ENCODE measurements around the gene C2orf69. TPM values are rescaled to one million over a fixed set of nuclear protein-coding genes. Genes with fewer than 3 reads are reported as not detected.
"Not testable (repeated sequence)": the region's sequence is repeated elsewhere in the genome, so short reads cannot be mapped to it uniquely, and the experiment has no call there.

C2orf69 gene
- total RNA-seq, 2 experiments from 2014 or later = 17.9 to 18.9 TPM

DNA sequence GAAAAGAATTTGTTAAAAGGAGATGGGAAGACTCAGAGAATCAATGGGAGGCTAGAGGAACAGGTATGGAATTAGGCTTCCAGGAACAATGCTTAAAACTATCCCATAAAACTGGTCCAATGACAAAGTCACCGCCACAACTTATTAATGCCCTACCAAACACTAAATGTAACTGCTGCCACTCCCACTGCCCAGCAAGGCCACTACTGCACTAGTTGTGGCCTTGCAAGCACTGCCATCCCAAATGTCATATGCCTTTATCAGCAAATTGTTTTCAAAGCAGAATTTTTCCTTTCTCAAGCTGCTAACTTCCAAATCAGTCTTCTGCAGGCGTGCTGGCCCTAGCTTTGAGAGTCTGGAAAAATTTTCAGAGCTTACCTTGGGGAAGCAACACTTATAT is 14.5 kb upstream of the C2orf69 start:
- DNase-seq = no peak
- intact Hi-C loops (cut with micrococcal nuclease) = no loop called here
- Mint-ChIP-seq H3K27me3 (no peaks in the 10 kb centered on the region), H3K4me3 (no peak overlapping the region), H3K9me3 (no peaks in the 10 kb centered on the region), H3K36me3 (no peaks in the 10 kb centered on the region), H3K4me1 (ENCODE audit: low read depth) (no peaks in the 10 kb centered on the region), H3K27ac (no peak overlapping the region)
- ChIA-PET CTCF (no interaction called here), POLR2A (no interaction called here)

DNA sequence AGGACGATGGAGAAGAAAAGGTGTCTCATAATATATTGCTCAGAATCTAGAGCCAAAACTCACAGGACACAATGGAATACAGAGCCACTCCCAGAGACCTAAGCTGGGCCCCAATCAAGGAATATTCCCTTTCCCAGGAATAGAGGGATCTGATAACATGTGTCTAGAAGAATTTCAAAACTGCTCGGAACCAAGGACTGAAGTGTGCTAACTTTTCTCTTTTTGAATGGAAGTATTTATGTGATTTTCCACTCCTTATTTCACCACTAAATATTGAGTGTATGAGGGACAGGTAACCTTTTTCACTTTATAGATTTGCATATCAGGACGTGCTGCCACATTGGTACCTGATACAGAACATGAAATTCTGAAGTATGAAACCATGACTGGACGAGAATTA is 9.2 kb upstream of the C2orf69 start:
- H3K4me1 Mint-ChIP-seq (ENCODE audit: low read depth) = no peaks in the 10 kb centered on the region
- H3K27me3 Mint-ChIP-seq = peaks cover 3% of the 10 kb centered on the region
- ChIA-PET CTCF (no interaction called here), POLR2A (no interaction called here)
- no peaks in the 10 kb centered on the region for H3K9me3 Mint-ChIP-seq
- no peaks in the 10 kb centered on the region for H3K36me3 Mint-ChIP-seq
- intact Hi-C loops (cut with micrococcal nuclease) = no loop called here
- no peak for DNase-seq
- no peak overlapping the region for H3K4me3 Mint-ChIP-seq
- H3K27ac Mint-ChIP-seq = no peak overlapping the region

DNA sequence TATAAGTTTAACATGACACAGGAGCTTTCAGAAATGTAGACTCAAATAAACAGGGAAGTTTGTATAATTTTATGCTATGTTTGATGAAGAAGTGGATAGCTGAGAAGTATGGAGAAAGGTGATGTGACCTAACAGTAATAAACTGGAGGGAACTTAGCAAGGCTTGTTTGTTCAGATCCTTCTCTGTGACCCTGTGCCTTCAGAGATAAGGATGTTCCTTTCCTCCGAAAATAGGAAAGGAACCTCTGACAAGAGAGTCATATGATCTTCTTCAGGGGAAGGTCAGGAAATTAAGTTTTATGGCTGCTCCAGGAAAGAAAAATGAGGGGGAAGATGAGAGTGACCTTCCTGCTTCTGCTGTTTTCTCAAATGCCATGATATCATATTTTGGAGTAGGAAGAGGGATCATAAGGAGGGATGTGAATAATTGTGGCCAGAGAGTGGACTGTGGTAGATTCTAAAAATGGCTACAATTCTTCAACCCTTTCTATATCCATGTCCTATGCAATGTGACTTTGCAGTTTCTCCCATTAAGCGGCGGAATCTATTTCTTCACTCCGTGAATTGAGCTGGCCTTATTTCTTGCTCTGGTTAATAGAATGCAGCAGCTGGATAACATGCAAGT is 8.5 kb upstream of the C2orf69 start:
- no peaks in the 10 kb centered on the region for H3K4me1 Mint-ChIP-seq (ENCODE audit: low read depth)
- H3K27ac Mint-ChIP-seq = no peak overlapping the region
- no peaks in the 10 kb centered on the region for H3K36me3 Mint-ChIP-seq
- ChIA-PET POLR2A (no interaction called here), CTCF (no interaction called here)
- intact Hi-C loops (cut with micrococcal nuclease) = no loop called here
- no peaks in the 10 kb centered on the region for H3K9me3 Mint-ChIP-seq
- no peak for DNase-seq
- no peak overlapping the region for H3K4me3 Mint-ChIP-seq
- H3K27me3 Mint-ChIP-seq = peaks cover 3% of the 10 kb centered on the region

DNA sequence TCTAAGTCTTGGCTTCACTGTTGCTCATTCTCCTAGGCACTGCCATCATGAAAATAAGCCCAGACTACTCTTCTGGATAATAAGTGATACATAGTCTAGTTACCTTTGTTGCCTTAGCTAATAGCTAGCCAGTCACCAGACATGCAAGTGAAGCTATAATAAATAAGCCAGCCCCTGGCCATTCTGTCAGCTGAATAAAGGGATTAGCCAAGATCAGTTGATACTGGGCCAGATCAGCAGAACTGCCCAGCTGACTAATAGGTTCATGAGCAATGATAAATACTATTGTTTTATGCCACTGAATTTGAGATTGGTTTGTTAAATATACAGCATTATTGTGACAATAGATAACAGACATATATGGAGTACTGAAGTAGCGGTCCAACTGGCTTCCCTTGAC is 8.0 kb upstream of the C2orf69 start:
- H3K27ac Mint-ChIP-seq = no peak overlapping the region
- no peak for DNase-seq
- H3K4me1 Mint-ChIP-seq (ENCODE audit: low read depth) = no peaks in the 10 kb centered on the region
- ChIA-PET POLR2A (interaction anchor here (0.6 kb wide), 1 partner anchor 10 kb away, joined by 3 read pairs; no protein-coding TSS in a partner anchor), CTCF (no interaction called here)
- intact Hi-C loops (cut with micrococcal nuclease) = no loop called here
- H3K36me3 Mint-ChIP-seq = no peaks in the 10 kb centered on the region
- peaks cover 3% of the 10 kb centered on the region for H3K27me3 Mint-ChIP-seq
- H3K9me3 Mint-ChIP-seq = no peaks in the 10 kb centered on the region
- H3K4me3 Mint-ChIP-seq = no peak overlapping the region

DNA sequence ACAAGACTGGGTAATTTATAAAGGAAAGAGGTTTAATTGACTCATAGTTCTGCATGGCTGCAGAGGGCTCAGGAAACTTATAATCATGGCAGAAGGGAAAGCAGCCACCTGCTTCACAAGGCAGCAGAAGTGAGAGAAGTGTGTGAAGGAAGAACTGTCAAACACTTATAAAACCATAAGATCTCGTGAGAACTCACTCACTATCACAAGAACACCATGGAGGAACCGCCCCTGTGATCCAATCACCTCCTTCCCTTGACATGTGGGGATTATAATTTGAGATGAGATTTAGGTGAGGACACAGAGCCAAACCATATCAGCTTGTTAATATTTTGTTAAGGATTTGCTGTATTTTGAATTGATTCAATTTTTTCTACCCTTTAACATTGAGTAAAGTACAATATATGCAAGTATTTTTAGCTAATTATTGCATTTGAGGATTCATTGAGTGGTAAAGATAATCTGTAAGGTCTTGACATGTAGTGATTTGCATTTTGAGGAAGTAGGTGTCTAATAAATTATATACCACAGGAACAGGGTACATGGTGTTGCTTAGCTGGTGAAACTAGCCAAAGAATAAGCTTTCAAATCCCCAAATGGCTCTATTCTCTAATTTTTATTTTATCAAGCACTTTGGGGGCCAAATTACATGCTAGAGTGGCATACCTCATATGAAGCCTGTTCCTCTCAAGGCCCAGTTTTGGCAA is 3.9 kb upstream of the C2orf69 start:
- DNase-seq = no peak
- POLR2A ChIA-PET = no interaction called here
- CTCF ChIA-PET = no interaction called here
- H3K27ac Mint-ChIP-seq = no peak overlapping the region
- no peak overlapping the region for H3K4me3 Mint-ChIP-seq
- H3K4me1 Mint-ChIP-seq (ENCODE audit: low read depth) = peaks cover 8% of the 10 kb centered on the region
- intact Hi-C loops (cut with micrococcal nuclease) = no loop called here
- no peaks in the 10 kb centered on the region for H3K9me3 Mint-ChIP-seq
- H3K36me3 Mint-ChIP-seq = peaks cover 2% of the 10 kb centered on the region
- peaks cover 3% of the 10 kb centered on the region for H3K27me3 Mint-ChIP-seq

DNA sequence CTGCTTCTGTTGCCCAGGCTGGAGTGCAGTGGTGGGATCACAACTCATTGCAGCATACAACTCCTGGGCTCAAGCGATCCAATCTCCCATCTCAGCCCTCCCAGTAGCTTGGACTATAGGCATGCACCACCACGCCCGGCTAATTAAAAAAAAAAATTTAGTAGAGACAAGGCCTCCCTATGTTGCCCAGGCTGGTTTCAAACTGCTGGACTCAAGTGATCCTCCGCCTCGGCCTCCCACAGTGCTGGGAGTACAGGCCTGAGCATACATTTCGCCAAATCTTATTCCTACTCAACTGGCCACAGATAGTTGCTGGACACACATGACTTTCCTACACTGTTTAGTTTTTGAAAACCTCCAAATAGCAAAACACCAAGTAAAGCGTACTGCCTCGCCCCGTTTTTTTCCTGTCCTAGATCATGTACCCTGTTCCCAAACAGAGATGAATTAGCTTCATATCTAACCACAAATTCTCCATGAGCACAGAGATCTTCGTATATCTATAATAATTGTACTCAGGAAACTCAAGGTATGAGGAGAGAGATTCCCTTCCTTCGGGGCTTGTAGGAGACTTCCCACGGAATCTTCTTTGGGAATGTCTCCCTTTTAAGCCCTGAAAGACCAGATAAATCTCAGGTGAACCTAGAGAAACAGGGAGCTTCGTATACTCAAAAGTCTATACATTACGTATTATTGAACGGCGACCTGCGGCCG is 598 bp upstream of the C2orf69 start:
- no peaks in the 10 kb centered on the region for H3K9me3 Mint-ChIP-seq
- H3K4me1 Mint-ChIP-seq (ENCODE audit: low read depth) = peaks cover 30% of the 10 kb centered on the region
- peak overlapping the region; percentile 77 for H3K27ac Mint-ChIP-seq
- no peak for DNase-seq
- no peaks in the 10 kb centered on the region for H3K27me3 Mint-ChIP-seq
- CTCF ChIA-PET = interaction anchor here (0.7 kb wide), 1 partner anchor 41 kb away, joined by 3 read pairs; no protein-coding TSS in a partner anchor
- H3K4me3 Mint-ChIP-seq = peak overlapping the region; percentile 88
- intact Hi-C loops (cut with micrococcal nuclease) = loop anchor here (1.0 to 2.0 kb wide), 4 partner anchors 18 to 1540 kb away; partner anchors contain the start of genes FTCDNL1, MAIP1, STRADB and TRAK2
- POLR2A ChIA-PET = interaction anchor here (0.8 kb wide), 1 partner anchor 60 kb away, joined by 3 read pairs; no protein-coding TSS in a partner anchor
- peaks cover 11% of the 10 kb centered on the region for H3K36me3 Mint-ChIP-seq

DNA sequence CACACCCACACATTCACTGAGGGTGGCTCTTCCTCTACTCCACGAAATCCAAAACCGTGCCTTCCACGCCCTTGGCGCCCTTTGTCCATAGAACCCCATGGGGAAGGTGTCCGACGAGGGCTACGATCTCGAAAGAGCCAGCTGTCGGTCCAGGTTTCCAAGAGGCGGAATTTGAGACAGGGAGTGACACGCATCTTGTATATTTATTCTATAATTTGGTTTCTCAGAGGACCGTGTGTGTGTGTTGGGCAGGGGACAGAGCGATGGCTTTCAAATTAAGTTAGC is 726 bp downstream of the C2orf69 start:
- Mint-ChIP-seq H3K36me3 (peaks cover 22% of the 10 kb centered on the region), H3K4me1 (ENCODE audit: low read depth) (peaks cover 30% of the 10 kb centered on the region), H3K27me3 (no peaks in the 10 kb centered on the region), H3K27ac (peak overlapping the region; percentile 77), H3K9me3 (peaks cover 7% of the 10 kb centered on the region), H3K4me3 (peak overlapping the region; percentile 88)
- DNase-seq = no peak
- ChIA-PET POLR2A (no interaction called here), CTCF (no interaction called here)
- intact Hi-C loops (cut with micrococcal nuclease) = loop anchor here (1.0 to 2.0 kb wide), 4 partner anchors 17 to 1539 kb away; partner anchors contain the start of genes FTCDNL1, MAIP1, STRADB and TRAK2

DNA sequence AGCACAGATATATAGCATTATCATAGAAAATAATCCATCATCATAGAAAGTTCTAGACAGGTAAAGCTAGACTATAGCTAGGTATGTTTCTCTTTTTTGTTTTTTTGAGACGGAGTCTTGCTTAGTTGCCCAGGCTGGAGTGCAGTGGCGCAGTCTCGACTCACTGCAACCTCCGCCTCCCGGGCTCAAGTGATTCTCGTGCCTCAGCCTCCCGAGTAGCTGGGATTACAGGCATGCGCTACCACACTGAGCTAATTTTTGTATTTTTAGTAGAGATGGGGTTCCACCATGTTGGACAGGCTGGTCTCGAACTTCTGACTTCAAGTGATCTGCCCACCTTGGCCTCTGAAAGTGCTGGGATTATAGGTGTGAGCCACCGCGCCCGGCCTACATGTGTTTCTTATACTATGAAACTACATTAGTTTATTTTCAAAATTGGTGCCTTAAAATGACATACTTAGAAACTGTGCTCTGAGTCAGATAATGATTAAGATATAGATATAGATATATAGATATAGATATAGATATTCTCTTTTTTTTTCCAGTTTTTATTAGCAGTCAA is 1.5 kb downstream of the C2orf69 start:
- peak overlapping the region; percentile 88 for H3K4me3 Mint-ChIP-seq
- H3K4me1 Mint-ChIP-seq (ENCODE audit: low read depth) = peaks cover 30% of the 10 kb centered on the region
- peak; percentile 18 for DNase-seq
- H3K27ac Mint-ChIP-seq; H3K27me3 Mint-ChIP-seq; intact Hi-C loops (cut with micrococcal nuclease); CTCF ChIA-PET: not testable (repeated sequence)
- H3K9me3 Mint-ChIP-seq = peaks cover 14% of the 10 kb centered on the region
- peaks cover 31% of the 10 kb centered on the region for H3K36me3 Mint-ChIP-seq
- POLR2A ChIA-PET = interaction anchor here (0.6 kb wide), 1 partner anchor 9 kb away, joined by 3 read pairs; no protein-coding TSS in a partner anchor

DNA sequence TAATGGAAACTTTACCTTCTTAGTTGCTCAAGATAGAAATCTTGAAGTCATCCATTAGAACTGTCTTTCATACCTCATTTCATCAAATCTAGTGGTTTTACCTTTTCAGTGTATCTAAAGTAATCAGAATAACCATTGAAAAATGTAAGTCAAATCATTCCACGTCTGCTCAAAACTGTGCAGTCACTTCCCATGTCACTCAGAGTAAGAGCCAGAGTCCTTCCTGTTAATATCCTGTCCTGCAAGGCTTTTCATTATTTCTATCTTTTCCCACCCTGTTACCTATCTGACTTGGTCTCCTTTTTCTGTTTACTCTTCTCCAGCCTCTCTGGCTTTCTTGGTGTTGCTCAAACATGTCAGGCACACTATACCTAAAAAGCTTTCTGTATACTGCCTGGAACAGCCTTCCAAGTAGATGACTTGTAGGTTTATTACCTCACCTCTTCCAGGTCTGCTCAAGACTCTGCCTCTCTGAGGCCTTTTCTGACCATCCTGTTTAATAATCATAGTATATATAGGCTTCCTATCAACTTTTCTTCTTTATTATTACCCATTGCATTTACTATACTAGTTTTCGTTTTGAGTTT is 3.4 kb downstream of the C2orf69 start:
- no peaks in the 10 kb centered on the region for H3K27me3 Mint-ChIP-seq
- intact Hi-C loops (cut with micrococcal nuclease) = no loop called here
- no peak for DNase-seq
- peaks cover 30% of the 10 kb centered on the region for H3K4me1 Mint-ChIP-seq (ENCODE audit: low read depth)
- H3K4me3 Mint-ChIP-seq = peak overlapping the region; percentile 14
- CTCF ChIA-PET = no interaction called here
- H3K27ac Mint-ChIP-seq = peak overlapping the region; percentile 14
- peaks cover 15% of the 10 kb centered on the region for H3K9me3 Mint-ChIP-seq
- POLR2A ChIA-PET = no interaction called here
- peaks cover 42% of the 10 kb centered on the region for H3K36me3 Mint-ChIP-seq

DNA sequence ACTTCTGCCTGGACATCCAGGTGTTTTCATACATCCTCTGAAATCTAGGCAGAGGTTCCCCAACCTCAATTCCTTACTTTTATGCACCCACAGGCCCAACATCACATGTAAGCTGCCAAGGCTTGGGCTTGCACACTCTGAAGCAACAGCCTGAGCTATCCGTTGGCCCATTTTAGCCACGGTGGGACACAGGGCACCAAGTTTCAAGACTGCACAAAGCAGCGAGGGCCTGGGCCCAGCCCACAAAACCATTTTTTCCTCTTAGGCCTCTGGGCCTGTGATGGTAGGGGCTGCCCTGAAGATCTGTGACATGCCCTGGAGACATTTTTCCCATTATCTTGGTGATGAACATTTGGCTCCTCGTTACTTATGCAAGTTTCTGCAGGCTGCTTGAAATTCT is 5.9 kb downstream of the C2orf69 start:
- ChIA-PET CTCF (no interaction called here), POLR2A (no interaction called here)
- Mint-ChIP-seq H3K36me3 (peaks cover 41% of the 10 kb centered on the region), H3K9me3 (peaks cover 15% of the 10 kb centered on the region), H3K4me1 (ENCODE audit: low read depth) (peaks cover 21% of the 10 kb centered on the region), H3K4me3 (no peak overlapping the region), H3K27ac (no peak overlapping the region), H3K27me3 (no peaks in the 10 kb centered on the region)
- no peak for DNase-seq
- intact Hi-C loops (cut with micrococcal nuclease) = no loop called here

DNA sequence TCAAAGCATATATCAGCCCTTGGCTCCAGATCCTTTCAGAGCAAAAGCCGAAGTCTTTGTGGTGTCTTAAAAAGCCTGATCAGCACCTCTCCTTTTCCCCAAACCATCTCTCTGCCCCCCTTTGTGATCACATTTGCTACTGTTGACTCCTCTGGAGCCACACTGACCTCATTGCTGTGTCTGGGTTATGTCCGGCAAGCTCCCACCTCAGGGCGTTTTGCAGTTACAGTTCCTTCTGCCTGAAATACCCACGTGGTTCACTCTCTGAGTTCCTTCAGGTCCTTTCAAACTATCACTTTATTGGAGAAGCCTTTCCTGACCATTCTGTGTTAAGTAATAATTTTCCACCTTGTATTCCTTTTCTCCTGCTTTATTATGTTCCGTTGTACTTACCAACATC is 11.8 kb downstream of the C2orf69 start:
- DNase-seq = no peak
- intact Hi-C loops (cut with micrococcal nuclease) = no loop called here
- ChIA-PET CTCF (interaction anchor here (0.6 kb wide), 1 partner anchor 1471 kb away, joined by 3 read pairs; no protein-coding TSS in a partner anchor), POLR2A (no interaction called here)
- Mint-ChIP-seq H3K4me3 (no peak overlapping the region), H3K27me3 (no peaks in the 10 kb centered on the region), H3K27ac (no peak overlapping the region), H3K4me1 (ENCODE audit: low read depth) (peaks cover 12% of the 10 kb centered on the region), H3K36me3 (peaks cover 20% of the 10 kb centered on the region), H3K9me3 (no peaks in the 10 kb centered on the region)

DNA sequence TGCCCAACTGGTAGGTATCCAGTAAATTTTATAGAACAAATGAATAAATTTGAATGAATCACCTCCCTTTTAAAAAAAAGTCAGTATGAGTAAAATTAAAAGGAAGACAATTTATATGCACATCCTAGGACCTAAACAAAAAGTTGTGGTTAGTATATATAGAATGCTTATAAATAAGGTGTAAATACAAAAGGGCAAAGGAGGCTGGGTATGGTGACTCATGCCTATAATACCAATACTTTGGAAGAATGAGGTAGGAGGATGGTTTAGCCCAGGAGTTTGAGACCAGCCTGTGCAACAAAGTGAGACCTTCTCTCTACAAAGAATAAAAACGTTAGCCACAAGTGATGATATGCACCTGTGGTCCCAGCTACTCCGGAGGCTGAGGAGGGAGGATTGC is 12.8 kb downstream of the C2orf69 start:
- no peaks in the 10 kb centered on the region for H3K27me3 Mint-ChIP-seq
- intact Hi-C loops (cut with micrococcal nuclease) = no loop called here
- CTCF ChIA-PET = no interaction called here
- H3K36me3 Mint-ChIP-seq = peaks cover 18% of the 10 kb centered on the region
- H3K9me3 Mint-ChIP-seq = no peaks in the 10 kb centered on the region
- no peak overlapping the region for H3K27ac Mint-ChIP-seq
- H3K4me3 Mint-ChIP-seq = no peak overlapping the region
- POLR2A ChIA-PET = no interaction called here
- DNase-seq = no peak
- H3K4me1 Mint-ChIP-seq (ENCODE audit: low read depth) = peaks cover 12% of the 10 kb centered on the region

Data from activated CD4-positive, alpha-beta memory T cell treated with anti-CD3 and anti-CD28 coated beads for 36 hours (primary cell).